Pancreas (tissue), 10 donors: Measurements from ENCODE around the gene PHTF2. TPM values are rescaled to one million over a fixed set of nuclear protein-coding genes. Genes with fewer than 3 reads are reported as not detected.

Experiments
- ATAC-seq, 4 donors: fragments of 200-7000 bp; cut with Tn5 transposase; one replicate each; pipeline versions ENCODE4 v1.8.0 to v1.9.1; 2020; ENCODE audit warnings: mild to moderate bottlenecking in 4 of 4, moderate library complexity in 4 of 4
- DNase-seq, 6 donors: peaks; one replicate each; pipeline ENCODE4 v3.0.0-alpha.2; 2020
- FAIRE-seq: peaks from 2 replicates; lab custom pipeline; 2012; peaks lifted over from hg19 to GRCh38; lab: Jason Lieb, UNC
- H3K27ac ChIP-seq, 4 donors: fragments of 200-600 bp; sonication (generic); 1 replicate in 3 of 4; 2 replicates in 1 of 4; pipeline versions ENCODE4 v1.5.0 to v1.8.0; 2020
- H3K27me3 ChIP-seq, 4 donors: fragments of 200-600 bp; one replicate each; pipeline ENCODE4 v1.8.0; 2021
- H3K36me3 ChIP-seq, 3 donors: fragments of 200-600 bp; sonication (generic) in 1 of 3; one replicate each; pipeline versions ENCODE4 v1.5.0 to v1.8.0; 2020 to 2021
- H3K4me1 ChIP-seq, 3 donors: fragments of 200-600 bp; one replicate each; pipeline ENCODE4 v1.8.0; 2021
- H3K4me3 ChIP-seq, 4 donors: fragments of 200-600 bp; sonication (generic) in 2 of 4; one replicate each; pipeline versions ENCODE4 v1.5.0 to v1.8.0; 2020 to 2021
- H3K9me3 ChIP-seq, 4 donors: fragments of 200-600 bp; one replicate each; pipeline ENCODE4 v1.8.0; 2021
- CTCF ChIP-seq, 4 donors: fragments of 200-600 bp; sonication (generic) in 3 of 4; IDR thresholded peaks; one replicate each; pipeline versions ENCODE4 v1.5.0 to v1.8.0; 2021; ENCODE audit warnings: antibody characterized with exemption in 4 of 4
- WGBS, 2 donors: extraction: QIAGEN DNeasy Blood & Tissue Kit; methylation state at CpG; one replicate each; pipeline ENCODE4 v1.1.7; 2013; 5-methylcytosine and 5-hydroxymethylcytosine counted together
- intact Hi-C, 3 donors: fragments of 100-400 bp; cut with DNase I; formaldehyde crosslinking; loops; one replicate each; pipeline versions ENCODE4 v1.11.1 to v1.14.2; 2022
- polyA plus RNA-seq, 2 donors: library from polyadenylated mRNA; stranded (reverse); fragments of 200-250 nt; gene quantifications; one replicate each; pipeline ENCODE4 v1.2.3, GENCODE V29; 2013
- total RNA-seq, 6 donors: library from RNA; stranded (reverse); fragmentation: NEBNext Ultra II Directional in 4 of 6; extraction: Animal tissue kit (Norgen Biotek cat#: 25700) in 4 of 6; gene quantifications; one replicate each; pipeline versions ENCODE4 v1.2.1 to v1.2.4, GENCODE V29; 2021 to 2023
- donor health status: healthy with polysubstance abuse.
- donor health status: DM: no; HTN: no; CAD: no; lungs with moderate emphysema.
- donor health status: DM: no; HTN: no; CAD: no.
- donor health status: control.
- donor health status: control.
- donor health status: Bipolar disorder and iron deficiency.
- donor health status: DM: yes; HTN: yes; CAD: no.
- donor health status: DM: no; HTN: no; CAD: no.
- donor health status: DM: no; HTN: no; CAD: no.
- donor health status: DM: yes; HTN: yes; CAD: no.

PHTF2 gene
- total and polyA plus RNA-seq, 8 donors = 3.3 to 8.8 (median 5.1) TPM

GRCh38 chr7:77940647-77941046, 142.1 kb downstream of the PHTF2 start:
- Histone ChIP-seq H3K36me3 (peaks cover 0 to 3% (median 0%) of the 10 kb centered on the region in 3 donors), H3K4me1 (no peaks in the 10 kb centered on the region), H3K27ac (no peak overlapping the region), H3K27me3 (no peaks in the 10 kb centered on the region), H3K9me3 (no peaks in the 10 kb centered on the region), H3K4me3 (no peak overlapping the region)
- DNase-seq = peak in 1 of 6 donors; percentile 24
- peak in 3 of 4 donors; percentile 35 to 46 (median 36) for TF ChIP-seq CTCF (IDR thresholded peaks at IDR 0.05)
- FAIRE-seq = peak; percentile 79
- ATAC-seq = peak in 3 of 4 donors; percentile 48 to 55 (median 53)
- intact Hi-C loops = no loop called here

DNA sequence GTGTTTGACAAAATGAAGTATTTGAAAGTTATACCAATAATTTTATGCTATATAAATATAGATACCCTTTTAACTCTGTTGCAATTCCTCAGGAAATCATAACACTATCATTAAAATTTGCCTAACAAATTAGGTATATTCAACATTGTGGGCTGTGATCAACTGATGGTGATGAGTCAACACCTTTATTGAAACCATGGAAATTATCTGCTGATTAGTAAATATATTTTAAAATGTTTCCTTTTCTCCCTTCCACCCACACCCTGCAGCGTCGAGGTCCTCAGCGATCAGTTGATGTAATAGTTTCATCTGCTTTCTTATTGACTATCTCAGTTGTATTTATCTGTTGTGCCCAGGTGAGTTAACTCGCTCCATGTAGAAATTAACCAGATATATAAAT, 143.9 kb downstream of the PHTF2 start:
- no peak for FAIRE-seq
- no peaks in the 10 kb centered on the region for H3K4me1 ChIP-seq

GRCh38 chr7:77944183-77945182, 145.9 kb downstream of the PHTF2 start:
- WGBS, 2 donors = 79 to 80% methylated on average over 9 of the region's 9 CpGs
- no peaks in the 10 kb centered on the region for H3K9me3 ChIP-seq
- TF ChIP-seq CTCF (IDR thresholded peaks at IDR 0.05) = no peak
- ATAC-seq (no peak), FAIRE-seq (no peak), DNase-seq (no peak)
- intact Hi-C loops = no loop called here
- peaks cover 0 to 3% (median 0%) of the 10 kb centered on the region in 3 donors for H3K36me3 ChIP-seq
- no peaks in the 10 kb centered on the region for H3K4me1 ChIP-seq
- no peaks in the 10 kb centered on the region for H3K27me3 ChIP-seq
- H3K4me3 ChIP-seq = no peak overlapping the region
- no peak overlapping the region for H3K27ac ChIP-seq

More for the DNA sequence above, 143.9 kb downstream of the PHTF2 start:
- no peak overlapping the region for H3K4me3 ChIP-seq
- intact Hi-C loops = no loop called here
- H3K9me3 ChIP-seq = no peaks in the 10 kb centered on the region
- no peak for DNase-seq
- ATAC-seq = no peak
- H3K27me3 ChIP-seq = no peaks in the 10 kb centered on the region
- H3K27ac ChIP-seq = no peak overlapping the region
- no peak for TF ChIP-seq CTCF (IDR thresholded peaks at IDR 0.05)
- 59 to 76% methylated on average over 4 of the region's 4 CpGs for WGBS, 2 donors
- peaks cover 0 to 3% (median 0%) of the 10 kb centered on the region in 3 donors for H3K36me3 ChIP-seq

- no peaks in the 10 kb centered on the region for H3K9me3 ChIP-seq
- intact Hi-C loops = no loop called here
- no peaks in the 10 kb centered on the region for H3K27me3 ChIP-seq
- ATAC-seq (no peak), FAIRE-seq (no peak), DNase-seq (no peak)
- no peaks in the 10 kb centered on the region for H3K36me3 ChIP-seq
- H3K27ac ChIP-seq = no peak overlapping the region
- H3K4me3 ChIP-seq = no peak overlapping the region
- WGBS, 2 donors = 93 to 95% methylated on average over 5 of the region's 5 CpGs
- H3K4me1 ChIP-seq = no peaks in the 10 kb centered on the region
- TF ChIP-seq CTCF (IDR thresholded peaks at IDR 0.05) = no peak
Measured at GRCh38 chr7:77950548-77950947, 152.0 kb downstream of the PHTF2 start.
